ENCODE results near the gene TMEM123. TPM values are rescaled to one million over a fixed set of nuclear protein-coding genes. Genes with fewer than 3 reads are reported as not detected.

TMEM123 gene
- total RNA-seq, 1 experiment from 2014 or later, result 116 TPM

- Mint-ChIP-seq H3K9me3 (peaks cover 34% of the 10 kb centered on the region), H3K27me3 (ENCODE audit: low read depth) (no peaks in the 10 kb centered on the region; the same call in none of the 2 replicates), H3K4me1 (peaks cover 32% of the 10 kb centered on the region), H3K36me3 (peaks cover 46% of the 10 kb centered on the region), H3K27ac (no peak overlapping the region; the same call in 1 of the 2 replicates), H3K4me3 (no peak overlapping the region)
- POLR2A ChIA-PET, result no interaction called here
- no peak for ATAC-seq
- CTCF ChIA-PET, result interaction anchor here (1.5 kb wide), 1 partner anchor 237 kb away, joined by 5 read pairs; no protein-coding TSS in a partner anchor
- DNase-seq (ENCODE audit: low spot score), result no peak
- TF ChIP-seq ZNF671 (CRISPR knock-in tag; IDR thresholded peaks at IDR 0.05) (no peak), ATF3 (CRISPR knock-in tag; conservative IDR thresholded peaks at IDR 0.05) (no peak), SOX15 (CRISPR knock-in tag; IDR thresholded peaks at IDR 0.05) (no peak), RORB (CRISPR knock-in tag; IDR thresholded peaks at IDR 0.05) (no peak), E2F5 (CRISPR knock-in tag; IDR thresholded peaks at IDR 0.05) (no peak), ZNF121 (CRISPR knock-in tag; IDR thresholded peaks at IDR 0.05) (no peak), HMGXB4 (CRISPR knock-in tag; IDR thresholded peaks at IDR 0.05) (no peak), ZNF423 (CRISPR knock-in tag; IDR thresholded peaks at IDR 0.05) (no peak)
- TF ChIP-seq, protein P1, sequence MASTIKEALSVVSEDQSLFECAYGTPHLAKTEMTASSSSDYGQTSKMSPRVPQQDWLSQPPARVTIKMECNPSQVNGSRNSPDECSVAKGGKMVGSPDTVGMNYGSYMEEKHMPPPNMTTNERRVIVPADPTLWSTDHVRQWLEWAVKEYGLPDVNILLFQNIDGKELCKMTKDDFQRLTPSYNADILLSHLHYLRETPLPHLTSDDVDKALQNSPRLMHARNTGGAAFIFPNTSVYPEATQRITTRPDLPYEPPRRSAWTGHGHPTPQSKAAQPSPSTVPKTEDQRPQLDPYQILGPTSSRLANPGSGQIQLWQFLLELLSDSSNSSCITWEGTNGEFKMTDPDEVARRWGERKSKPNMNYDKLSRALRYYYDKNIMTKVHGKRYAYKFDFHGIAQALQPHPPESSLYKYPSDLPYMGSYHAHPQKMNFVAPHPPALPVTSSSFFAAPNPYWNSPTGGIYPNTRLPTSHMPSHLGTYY (CRISPR knock-in tag; IDR thresholded peaks at IDR 0.05), result no peak
These were observed 22.9 kb downstream of the TMEM123 start for GRCh38 chr11:102429691-102430090.

DNA sequence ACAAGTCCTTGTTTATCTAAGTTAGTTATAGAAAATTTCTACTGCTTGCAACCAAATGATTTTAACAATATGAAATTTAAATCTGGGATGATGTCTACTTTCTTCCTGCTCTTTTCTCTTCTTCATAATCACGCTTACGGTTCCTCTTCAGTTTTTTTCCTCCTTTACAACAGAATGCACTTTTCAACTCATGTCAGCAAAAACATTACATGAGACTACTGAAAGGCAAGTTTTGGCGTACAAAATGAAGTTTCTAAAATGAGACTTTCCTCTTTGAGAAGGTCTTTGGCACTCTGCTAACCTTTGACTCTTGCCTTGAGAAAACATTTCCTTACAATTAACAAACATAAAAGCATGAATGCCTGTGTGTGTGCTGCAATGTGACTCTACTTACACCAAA, 23.3 kb downstream of the TMEM123 start:
- peaks cover 43% of the 10 kb centered on the region for H3K36me3 Mint-ChIP-seq
- ChIA-PET CTCF (no interaction called here), POLR2A (no interaction called here)
- no peaks in the 10 kb centered on the region; the same call in 1 of the 2 replicates for H3K27me3 Mint-ChIP-seq (ENCODE audit: low read depth)
- H3K4me1 Mint-ChIP-seq, result peaks cover 32% of the 10 kb centered on the region
- TF ChIP-seq MAX (CRISPR knock-in tag; IDR thresholded peaks at IDR 0.05), result no peak
- no peak for TF ChIP-seq ZNF121 (CRISPR knock-in tag; IDR thresholded peaks at IDR 0.05)
- TF ChIP-seq NR3C1 (CRISPR knock-in tag; conservative IDR thresholded peaks at IDR 0.05; ENCODE audit: low read depth), result no peak
- TF ChIP-seq ZNF512 (CRISPR knock-in tag; IDR thresholded peaks at IDR 0.05; ENCODE audit: borderline replicate concordance), result no peak
- no peak for TF ChIP-seq SP1 (CRISPR knock-in tag; conservative IDR thresholded peaks at IDR 0.05)
- TF ChIP-seq IRF2 (CRISPR knock-in tag; IDR thresholded peaks at IDR 0.05; ENCODE audit: borderline replicate concordance, low read depth), result no peak
- no peak for TF ChIP-seq MXD4 (CRISPR knock-in tag; IDR thresholded peaks at IDR 0.05; ENCODE audit: borderline replicate concordance)
- ATAC-seq (no peak), DNase-seq (ENCODE audit: low spot score) (no peak)
- no peak overlapping the region for H3K27ac Mint-ChIP-seq
- no peak overlapping the region for H3K4me3 Mint-ChIP-seq
- H3K9me3 Mint-ChIP-seq, result peaks cover 29% of the 10 kb centered on the region

GRCh38 chr11:102428696-102429095, 23.9 kb downstream of the TMEM123 start:
- ATAC-seq, result no peak
- no peaks in the 10 kb centered on the region; the same call in 1 of the 2 replicates for H3K27me3 Mint-ChIP-seq (ENCODE audit: low read depth)

More at GRCh38 chr11:102428696-102429095, 23.9 kb downstream of the TMEM123 start:
- POLR2A ChIA-PET, result no interaction called here
- Mint-ChIP-seq H3K9me3 (peaks cover 24% of the 10 kb centered on the region), H3K27ac (no peak overlapping the region), H3K4me3 (no peak overlapping the region), H3K36me3 (peaks cover 38% of the 10 kb centered on the region), H3K4me1 (peaks cover 32% of the 10 kb centered on the region)
- CTCF ChIA-PET, result no interaction called here
- TF ChIP-seq HMGA2 (CRISPR knock-in tag; IDR thresholded peaks at IDR 0.05) (no peak), JAZF1 (CRISPR knock-in tag; IDR thresholded peaks at IDR 0.05) (no peak), ATF3 (CRISPR knock-in tag; conservative IDR thresholded peaks at IDR 0.05) (no peak), ZNF232 (CRISPR knock-in tag; IDR thresholded peaks at IDR 0.05) (no peak), ZNF317 (CRISPR knock-in tag; IDR thresholded peaks at IDR 0.05; ENCODE audit: borderline replicate concordance, low read depth) (no peak), ZNF121 (CRISPR knock-in tag; IDR thresholded peaks at IDR 0.05) (no peak), NR3C1 (CRISPR knock-in tag; conservative IDR thresholded peaks at IDR 0.05; ENCODE audit: low read depth) (no peak), ZNF219 (CRISPR knock-in tag; IDR thresholded peaks at IDR 0.05; ENCODE audit: borderline replicate concordance) (no peak)
- TF ChIP-seq, protein P1 (CRISPR knock-in tag; IDR thresholded peaks at IDR 0.05), result no peak
- TF ChIP-seq, protein P2, sequence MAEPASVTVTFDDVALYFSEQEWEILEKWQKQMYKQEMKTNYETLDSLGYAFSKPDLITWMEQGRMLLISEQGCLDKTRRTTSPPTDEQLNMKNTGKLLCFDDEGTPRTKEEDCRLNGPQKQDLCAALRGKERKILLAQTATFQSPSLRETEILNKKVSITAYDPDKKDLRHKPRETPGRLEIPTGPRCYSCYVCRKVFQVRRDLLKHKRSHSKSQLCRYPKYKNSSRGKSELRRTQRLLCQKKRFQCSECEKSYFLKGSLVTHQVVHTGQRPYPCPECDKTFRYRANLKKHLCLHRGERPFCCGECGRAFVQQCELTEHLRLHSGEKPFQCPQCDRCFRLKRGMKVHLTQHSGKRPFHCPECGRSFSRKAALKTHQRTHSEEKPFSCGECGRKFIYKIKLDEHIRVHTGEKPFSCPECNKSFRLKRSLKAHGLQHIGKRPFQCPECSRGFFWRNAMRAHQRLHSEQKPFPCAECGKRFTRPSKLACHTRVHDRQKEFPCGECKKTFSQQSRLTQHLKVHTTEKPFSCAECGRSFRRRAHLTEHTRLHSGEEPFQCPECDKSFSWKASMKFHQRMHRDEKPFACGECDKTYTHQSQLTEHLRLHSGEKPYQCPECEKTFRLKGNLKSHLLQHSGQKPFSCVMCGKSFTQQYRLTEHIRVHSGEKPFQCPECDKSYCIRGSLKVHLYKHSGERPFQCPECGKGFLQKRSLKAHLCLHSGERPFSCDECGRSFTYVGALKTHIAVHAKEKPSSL (CRISPR knock-in tag; conservative IDR thresholded peaks at IDR 0.05), result no peak
- DNase-seq (ENCODE audit: low spot score), result no peak
